GM06990 (cell line): ENCODE measurements around the gene RDH11.

ENCODE experiments used
- DNase-seq: peaks from one replicate; pipeline ENCODE4 v3.0.0-alpha.2; 2011; ENCODE audit not compliant: insufficient read length; ENCODE audit errors: extremely low read depth
- H3K27me3 ChIP-seq: replicated peaks from 2 replicates; pipeline ENCODE4 v1.6.0; 2011; ENCODE audit warnings: low read length; ENCODE audit not compliant: control insufficient read depth, insufficient read depth
- H3K36me3 ChIP-seq: 2 replicates; pipeline ENCODE4 v1.5.1; 2011; ENCODE audit warnings: low read length; ENCODE audit not compliant: control insufficient read depth, insufficient read depth
- H3K4me3 ChIP-seq: replicated peaks from 2 replicates; pipeline ENCODE4 v1.5.1; 2011; ENCODE audit warnings: low read depth, mild to moderate bottlenecking, control low read depth, low read length
- CTCF ChIP-seq: IDR thresholded peaks from 2 replicates; pipeline ENCODE4 v1.5.1; 2011; ENCODE audit warnings: low read length, control low read depth, mild to moderate bottlenecking, inconsistent platforms; ENCODE audit not compliant: insufficient read depth, poor library complexity, severe bottlenecking

RDH11 gene

DNA sequence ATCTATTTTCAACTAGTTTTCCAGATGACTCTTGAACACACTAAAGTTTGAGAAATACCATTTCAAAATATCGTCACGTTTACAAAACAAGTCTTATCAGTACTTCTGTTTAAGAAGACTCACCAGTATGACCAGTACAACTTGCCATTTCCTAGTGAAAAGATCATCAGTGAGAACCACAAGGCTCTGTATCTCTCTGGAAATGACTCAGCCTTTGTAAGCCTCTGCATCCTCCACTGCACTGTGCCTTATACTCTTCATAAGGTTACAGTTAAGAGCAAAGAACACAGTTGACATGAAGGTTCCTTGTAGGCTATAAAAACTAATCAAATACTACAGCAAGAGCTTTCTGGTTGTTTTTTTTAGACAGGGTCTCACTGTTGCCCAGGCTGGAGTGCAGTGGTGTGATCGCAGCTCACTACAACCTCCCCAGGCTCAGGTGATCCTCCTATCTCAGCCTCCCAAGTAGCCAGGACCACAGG lies 15.4 kb downstream of the RDH11 start:
- DNase-seq = peak; percentile 78
- Histone ChIP-seq H3K27me3 (no peaks in the 10 kb centered on the region), H3K36me3 (peaks cover 2% of the 10 kb centered on the region), H3K4me3 (no peak overlapping the region)
- no peak for TF ChIP-seq CTCF

DNA sequence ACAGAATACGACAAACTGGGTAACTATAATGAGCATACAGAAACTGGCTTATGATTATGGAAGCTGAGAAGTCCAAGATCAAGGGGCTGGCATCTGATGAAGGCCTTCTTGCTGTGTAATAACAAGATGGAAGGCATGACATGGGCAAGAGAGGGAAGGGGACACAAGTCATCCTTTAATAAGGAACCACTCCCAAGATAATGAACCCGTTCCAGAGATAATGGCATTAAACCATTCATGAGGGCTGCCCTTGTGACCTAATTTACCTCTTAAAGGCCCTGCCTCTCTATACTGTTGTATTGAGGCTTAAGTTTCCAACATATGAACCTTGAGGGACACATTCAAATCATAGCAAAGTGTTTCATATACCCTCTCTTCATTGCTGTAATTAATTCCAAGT lies 16.6 kb downstream of the RDH11 start:
- no peak for DNase-seq
- Histone ChIP-seq H3K27me3 (no peaks in the 10 kb centered on the region), H3K36me3 (peaks cover 2% of the 10 kb centered on the region), H3K4me3 (no peak overlapping the region)
- no peak for TF ChIP-seq CTCF

- DNase-seq = no peak
- H3K27me3 ChIP-seq = no peaks in the 10 kb centered on the region
- no peak for TF ChIP-seq CTCF
- H3K36me3 ChIP-seq = peaks cover 2% of the 10 kb centered on the region
- peak overlapping the region; percentile 94 for H3K4me3 ChIP-seq
Measured at GRCh38 chr14:67675219-67675582, 20.4 kb downstream of the RDH11 start.

DNA sequence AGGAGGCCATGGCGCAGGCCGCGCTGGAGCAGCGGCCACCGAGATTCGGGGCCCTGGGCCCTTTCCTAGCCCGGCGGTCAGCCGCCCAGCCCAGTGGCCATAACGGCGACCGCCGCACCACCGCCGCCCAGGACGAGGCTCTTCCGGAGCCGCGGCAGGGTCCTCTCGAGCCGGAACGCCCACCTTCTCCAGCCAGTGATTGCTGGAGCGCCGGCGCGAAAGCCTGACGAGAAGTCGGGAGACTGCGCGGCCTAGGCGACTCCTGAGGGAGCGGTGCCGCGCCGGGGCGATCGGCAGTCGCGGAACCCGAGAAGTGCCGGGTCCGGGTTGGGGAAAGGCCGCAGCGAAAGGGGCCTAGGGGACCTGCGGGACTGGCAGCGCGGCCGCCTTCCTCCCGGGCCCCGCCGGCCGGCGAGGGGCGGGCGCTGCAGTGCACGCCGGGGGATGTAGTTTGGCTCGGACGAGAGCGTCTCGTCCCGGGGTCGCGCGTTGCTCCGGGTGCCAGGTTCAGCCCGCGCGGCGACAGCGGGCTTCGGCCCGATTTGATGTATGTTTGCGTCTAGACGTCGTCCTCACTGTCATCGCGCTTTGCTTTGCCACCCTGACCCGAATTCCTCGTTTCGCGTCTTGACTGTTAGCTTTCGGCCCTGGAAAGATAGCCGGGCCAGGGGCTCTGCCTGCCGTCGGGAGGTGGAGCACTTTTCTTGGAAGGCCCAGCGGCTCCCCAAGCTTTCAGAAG lies 20.9 kb downstream of the RDH11 start, which contains the start of gene VTI1B:
Gene VTI1B, minus strand, starts transcription at position 153 of the 739 bp plus-strand sequence. Its CDS starts 143 bp downstream, at position 10.
- peak; percentile 12 for TF ChIP-seq CTCF

GRCh38 chr14:67674139-67674479 lies 21.5 kb downstream of the RDH11 start:
- H3K27me3 ChIP-seq = no peaks in the 10 kb centered on the region
- TF ChIP-seq CTCF = peak; percentile 27
- no peak for DNase-seq
- peaks cover 2% of the 10 kb centered on the region for H3K36me3 ChIP-seq
- peak overlapping the region; percentile 94 for H3K4me3 ChIP-seq

More for the DNA sequence above, 20.9 kb downstream of the RDH11 start, which contains the start of gene VTI1B:
- DNase-seq = peak; percentile 91
- Histone ChIP-seq H3K4me3 (peak within 1 kb of the TSS; percentile 94), H3K36me3 (peaks cover 2% of the 10 kb centered on the region), H3K27me3 (no peaks in the 10 kb centered on the region)
